Loucy (cell line): ENCODE measurements around the gene ZNF786.

ENCODE experiments used
- EZH2phosphoT487 ChIP-seq: fragments of 200-600 bp; IDR thresholded peaks from 2 replicates; pipeline ENCODE4 v1.6.1; 2018; ENCODE audit warnings: antibody characterized with exemption, mild to moderate bottlenecking, moderate library complexity, borderline replicate concordance
- TF ChIP-seq, protein P1 (sequence below): fragments of 200-600 bp; sonication (generic); conservative IDR thresholded peaks from 2 replicates; pipeline ENCODE4 v1.5.1; 2014; ENCODE audit warnings: mild to moderate bottlenecking, antibody characterized with exemption, low read length

DNA sequence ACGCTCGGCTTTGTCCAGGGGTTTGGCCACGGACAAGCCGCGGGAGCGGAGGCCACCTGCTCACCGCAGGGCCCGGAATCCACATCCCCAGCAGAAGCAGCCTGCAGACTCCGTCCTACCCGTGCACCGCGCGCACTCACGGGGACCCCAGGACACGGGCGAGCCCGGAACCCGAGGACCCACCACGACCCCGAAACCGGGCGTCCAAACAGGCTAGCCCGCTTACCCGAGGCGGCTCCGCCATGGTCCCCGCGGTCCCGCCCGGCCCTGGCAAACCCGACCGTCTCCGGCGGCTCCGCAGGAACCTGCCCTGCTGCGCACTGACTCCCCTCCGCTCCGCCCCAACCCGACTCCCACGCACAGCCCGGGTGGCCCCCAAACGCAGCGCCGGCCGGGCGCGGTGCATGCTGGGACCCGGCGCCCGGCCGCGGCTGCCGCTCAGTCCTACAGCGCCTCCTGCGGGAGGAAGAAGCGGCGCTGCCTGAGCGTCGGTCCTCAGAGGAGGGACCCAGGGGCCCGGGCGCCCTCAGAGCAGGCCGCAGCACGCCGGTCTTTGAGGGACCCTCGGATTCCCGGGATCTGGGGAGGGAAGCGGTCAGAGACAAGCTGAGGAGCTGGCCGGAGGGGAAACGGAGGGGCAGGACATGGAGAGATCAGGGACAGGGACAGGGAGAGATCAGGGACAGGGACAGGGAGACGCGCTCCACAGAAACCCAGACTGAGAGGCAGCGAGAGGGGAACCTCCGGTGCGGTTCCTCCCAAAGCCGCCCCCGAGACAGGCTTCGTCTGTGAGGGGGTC, at the start of gene ZNF786:
- TF ChIP-seq, protein P1, sequence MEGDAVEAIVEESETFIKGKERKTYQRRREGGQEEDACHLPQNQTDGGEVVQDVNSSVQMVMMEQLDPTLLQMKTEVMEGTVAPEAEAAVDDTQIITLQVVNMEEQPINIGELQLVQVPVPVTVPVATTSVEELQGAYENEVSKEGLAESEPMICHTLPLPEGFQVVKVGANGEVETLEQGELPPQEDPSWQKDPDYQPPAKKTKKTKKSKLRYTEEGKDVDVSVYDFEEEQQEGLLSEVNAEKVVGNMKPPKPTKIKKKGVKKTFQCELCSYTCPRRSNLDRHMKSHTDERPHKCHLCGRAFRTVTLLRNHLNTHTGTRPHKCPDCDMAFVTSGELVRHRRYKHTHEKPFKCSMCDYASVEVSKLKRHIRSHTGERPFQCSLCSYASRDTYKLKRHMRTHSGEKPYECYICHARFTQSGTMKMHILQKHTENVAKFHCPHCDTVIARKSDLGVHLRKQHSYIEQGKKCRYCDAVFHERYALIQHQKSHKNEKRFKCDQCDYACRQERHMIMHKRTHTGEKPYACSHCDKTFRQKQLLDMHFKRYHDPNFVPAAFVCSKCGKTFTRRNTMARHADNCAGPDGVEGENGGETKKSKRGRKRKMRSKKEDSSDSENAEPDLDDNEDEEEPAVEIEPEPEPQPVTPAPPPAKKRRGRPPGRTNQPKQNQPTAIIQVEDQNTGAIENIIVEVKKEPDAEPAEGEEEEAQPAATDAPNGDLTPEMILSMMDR = peak; percentile 74
- TF ChIP-seq EZH2phosphoT487 = no peak
